Activated CD8-positive, alpha-beta memory T cell treated with anti-CD3 and anti-CD28 coated beads, Interleukin-2, amount 50 U/mL, for 48 hours (primary cell): ENCODE measurements around the gene HTT.
A peak's percentile ranks its signal among the peaks of the same experiment; 100 is the strongest.

Experiments used
- DNase-seq: peaks from one replicate; pipeline ENCODE4 v3.0.0-alpha.2; 2020

The HTT gene

GRCh38 chr4:3177905-3178304 lies 103.4 kb downstream of the HTT start:
- no peak for DNase-seq

GRCh38 chr4:3178351-3178750 lies 103.9 kb downstream of the HTT start:
- no peak for DNase-seq

DNA sequence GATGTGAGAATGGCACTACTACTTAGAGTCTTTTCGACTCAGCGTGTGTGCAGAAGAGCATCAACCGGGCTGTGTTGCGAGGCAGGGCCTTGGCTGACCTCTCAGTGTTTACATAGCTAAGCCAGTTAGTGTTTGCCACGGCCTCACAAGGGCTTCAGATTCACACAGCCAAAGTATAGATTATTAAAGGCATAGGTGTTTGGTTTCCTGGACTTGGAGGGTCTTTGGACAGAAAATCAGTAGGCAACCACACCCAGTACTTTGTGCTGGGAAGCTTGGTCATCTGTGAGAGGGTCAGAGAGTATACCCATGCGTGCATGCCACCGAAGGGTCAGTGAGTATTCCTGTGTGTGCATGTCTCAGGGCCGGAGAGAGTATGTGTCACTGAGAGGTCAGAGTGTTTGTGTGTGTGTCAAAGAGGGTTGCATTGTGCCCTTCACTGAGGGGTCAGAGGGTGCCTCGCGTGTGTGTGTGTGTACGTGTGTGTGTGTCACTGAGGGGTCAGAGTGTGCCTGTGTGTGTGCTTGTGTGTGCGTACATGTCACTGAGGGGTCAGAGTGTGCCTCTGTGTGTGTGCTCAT lies 104.7 kb downstream of the HTT start:
- no peak for DNase-seq

DNA sequence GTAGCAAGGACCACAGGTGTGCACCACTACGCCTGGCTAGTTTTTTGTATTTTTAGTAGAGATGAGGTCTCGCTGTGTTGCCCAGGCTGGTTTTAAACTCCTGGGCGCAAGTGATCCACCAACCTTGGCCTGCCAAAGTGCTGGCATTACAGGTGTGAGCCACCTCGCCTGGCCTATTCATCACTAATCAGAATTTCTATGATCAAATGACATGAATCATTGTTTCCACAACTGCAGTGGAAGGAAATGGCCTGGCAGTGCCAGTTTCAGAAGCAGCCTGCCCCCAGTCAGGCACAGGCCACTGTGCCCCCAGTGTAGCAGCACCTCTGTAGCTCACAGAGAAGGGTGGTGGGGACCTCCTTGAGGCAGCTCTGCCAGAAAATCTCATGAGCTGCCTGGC lies 108.5 kb downstream of the HTT start:
- no peak for DNase-seq

GRCh38 chr4:3184725-3185124 lies 110.2 kb downstream of the HTT start:
- DNase-seq: no peak

- no peak for DNase-seq
Measured at GRCh38 chr4:3186609-3187008, 112.1 kb downstream of the HTT start.

DNA sequence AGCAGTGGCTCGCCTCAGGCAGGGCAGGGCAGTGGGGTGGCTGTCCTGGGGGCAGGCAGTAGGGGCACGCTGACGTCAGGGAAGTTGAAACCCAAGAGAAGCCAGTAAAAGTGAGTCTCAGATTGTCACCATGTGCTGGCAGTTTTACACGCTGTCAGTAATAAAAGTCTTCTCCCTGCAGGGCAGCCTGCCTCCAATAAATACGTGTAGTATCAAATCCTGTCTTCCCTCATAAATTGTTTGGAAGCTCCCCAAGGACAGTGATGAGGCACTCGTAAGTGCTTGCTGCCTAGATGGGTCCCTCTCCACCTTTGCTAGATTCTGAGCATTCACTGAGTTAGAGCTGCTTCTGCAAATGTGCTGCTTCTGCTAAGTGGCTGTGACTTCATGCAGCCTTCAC lies 113.6 kb downstream of the HTT start:
- DNase-seq: no peak

DNA sequence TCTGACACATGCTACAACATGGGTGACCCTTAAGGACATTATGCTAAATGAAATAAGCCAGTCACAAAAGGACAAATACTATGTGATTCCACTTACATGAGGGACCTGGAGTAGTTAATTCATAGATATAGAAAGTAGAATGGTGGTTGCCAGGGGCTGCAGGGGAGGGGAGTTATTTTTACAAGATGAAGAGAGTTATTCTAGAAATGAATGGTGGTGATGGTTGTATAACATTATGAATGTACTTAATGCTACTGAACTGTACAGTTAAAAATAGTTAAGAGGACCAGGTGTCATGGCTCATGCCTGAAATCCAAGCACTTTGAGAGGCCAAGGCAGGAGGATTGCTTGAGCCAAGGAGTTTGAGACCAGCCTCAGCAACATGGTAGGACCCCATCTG lies 115.0 kb downstream of the HTT start:
- DNase-seq: no peak

DNA sequence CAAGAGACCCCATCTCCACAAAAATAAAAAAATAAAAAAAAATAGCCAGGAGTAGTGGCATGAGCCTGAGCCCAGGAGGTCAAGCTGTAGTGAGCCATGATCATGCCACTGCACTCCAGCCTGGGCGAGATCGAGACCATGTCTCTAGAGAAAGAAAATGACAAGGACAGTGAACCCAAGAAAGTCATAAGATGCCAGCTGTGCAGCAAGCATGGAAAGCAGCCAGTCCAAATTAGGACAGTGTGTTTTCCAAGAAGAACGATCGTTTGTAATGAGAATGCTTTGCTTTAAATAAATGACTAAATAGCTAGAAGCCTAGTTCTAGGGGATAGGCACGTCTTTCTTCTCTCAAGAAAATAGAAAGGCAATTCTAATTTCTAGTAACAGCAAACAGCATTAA lies 116.1 kb downstream of the HTT start:
- no peak for DNase-seq

DNA sequence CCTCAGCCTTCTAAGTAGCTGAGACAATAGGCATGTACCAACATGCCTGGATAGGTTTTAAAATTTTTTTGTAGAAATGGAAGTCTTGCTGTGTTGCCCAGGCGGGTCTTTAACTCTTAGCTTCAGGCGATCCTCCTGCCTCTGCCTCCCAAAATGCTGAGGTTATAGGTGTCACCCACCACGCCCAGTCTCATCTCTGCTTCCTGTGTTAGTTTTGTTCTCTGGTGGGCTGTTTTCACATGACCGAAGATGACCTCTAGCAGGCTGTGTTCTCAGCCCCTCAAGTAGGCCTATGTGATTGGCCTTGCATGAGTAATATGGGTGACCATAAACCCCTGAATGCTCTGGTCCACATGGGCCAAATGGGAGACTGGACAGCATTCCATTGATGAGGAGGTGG lies 117.7 kb downstream of the HTT start:
- DNase-seq: no peak

- DNase-seq: no peak
Measured at GRCh38 chr4:3192827-3193226, 118.3 kb downstream of the HTT start.

DNA sequence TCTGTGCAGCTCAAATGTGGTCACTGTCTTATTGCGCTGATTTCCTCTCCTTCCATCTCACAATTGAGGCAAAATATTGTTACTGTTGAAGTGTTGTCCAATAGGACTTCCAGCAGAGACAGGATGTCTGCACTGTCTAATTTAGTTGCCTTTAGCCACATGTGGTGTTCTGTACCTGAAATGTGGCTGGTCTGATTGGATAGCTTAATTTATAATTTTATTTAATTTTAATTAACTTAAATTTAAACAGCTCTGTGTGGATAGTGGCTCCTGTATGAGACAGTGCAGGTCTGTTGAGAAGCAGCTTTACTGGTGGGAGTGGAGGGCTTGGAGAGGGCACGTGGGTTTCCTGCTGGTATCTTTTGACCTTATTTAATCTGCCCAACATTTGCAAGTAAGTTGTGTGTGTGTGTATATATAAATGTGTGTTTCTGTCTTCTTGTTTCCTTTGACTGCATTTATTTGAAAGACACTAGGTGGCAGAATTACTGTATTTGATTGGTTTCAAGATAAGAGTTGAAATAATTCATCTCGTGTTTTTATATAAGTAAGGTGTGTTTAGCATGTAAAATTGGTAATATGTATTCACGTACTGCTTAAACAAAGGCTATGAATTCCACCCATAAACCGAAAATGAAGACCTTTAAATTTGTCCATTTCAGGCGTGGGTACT lies 119.2 kb downstream of the HTT start:
- DNase-seq: no peak

GRCh38 chr4:3196670-3197359 lies 122.3 kb downstream of the HTT start:
- peak; percentile 34 for DNase-seq

- DNase-seq: peak; percentile 40
Measured at GRCh38 chr4:3197366-3198105, 123.1 kb downstream of the HTT start.

DNA sequence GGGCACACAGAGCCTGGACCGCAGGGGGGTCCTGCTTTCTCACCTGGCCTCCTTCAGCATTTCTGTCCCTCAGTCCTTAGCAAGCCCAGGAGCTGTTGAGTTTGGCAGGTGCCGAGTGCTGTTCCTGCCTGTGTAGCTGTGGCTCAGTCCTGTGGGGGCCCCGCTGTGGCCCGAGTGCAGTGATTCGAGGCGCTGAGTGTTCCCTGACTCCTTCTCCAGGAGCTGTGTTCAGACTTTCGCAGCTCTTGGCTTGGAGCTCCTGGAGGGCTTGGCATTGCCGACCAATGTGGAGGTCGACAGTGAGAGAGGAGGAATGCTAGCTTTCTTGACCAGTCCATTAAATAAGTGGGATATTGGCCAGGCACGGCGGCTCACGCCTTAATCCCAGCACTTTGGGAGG lies 124.4 kb downstream of the HTT start:
- no peak for DNase-seq

DNA sequence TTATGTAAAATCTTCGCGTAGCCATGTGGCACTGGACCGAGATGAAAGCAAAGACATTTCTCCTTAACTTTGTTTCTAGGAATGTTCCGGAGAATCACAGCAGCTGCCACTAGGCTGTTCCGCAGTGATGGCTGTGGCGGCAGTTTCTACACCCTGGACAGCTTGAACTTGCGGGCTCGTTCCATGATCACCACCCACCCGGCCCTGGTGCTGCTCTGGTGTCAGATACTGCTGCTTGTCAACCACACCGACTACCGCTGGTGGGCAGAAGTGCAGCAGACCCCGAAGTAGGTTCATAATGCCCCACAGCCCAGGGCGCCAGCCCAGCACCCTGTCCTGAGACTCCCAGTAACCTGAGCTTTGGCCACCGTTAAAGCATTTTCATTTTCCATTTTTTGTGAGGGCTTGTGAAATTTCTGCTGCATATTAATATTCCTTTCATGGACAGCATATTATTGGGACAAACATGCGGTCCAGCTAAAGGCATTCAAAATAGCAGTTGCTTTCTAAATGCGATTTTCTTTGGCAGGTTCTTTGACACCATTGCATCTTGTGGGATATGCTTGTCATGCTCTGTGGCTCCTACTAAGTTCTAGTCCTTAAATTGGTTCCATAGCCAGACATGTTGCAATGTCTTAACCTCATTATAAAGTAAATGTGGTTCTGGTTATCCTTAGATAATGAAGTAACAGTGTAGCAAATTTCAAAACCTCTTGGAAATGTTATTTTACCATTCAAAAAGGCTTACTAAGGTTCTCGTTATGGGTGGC lies 125.4 kb downstream of the HTT start:
- DNase-seq: peak; percentile 41

GRCh38 chr4:3200423-3201090 lies 126.1 kb downstream of the HTT start:
- DNase-seq: no peak

DNA sequence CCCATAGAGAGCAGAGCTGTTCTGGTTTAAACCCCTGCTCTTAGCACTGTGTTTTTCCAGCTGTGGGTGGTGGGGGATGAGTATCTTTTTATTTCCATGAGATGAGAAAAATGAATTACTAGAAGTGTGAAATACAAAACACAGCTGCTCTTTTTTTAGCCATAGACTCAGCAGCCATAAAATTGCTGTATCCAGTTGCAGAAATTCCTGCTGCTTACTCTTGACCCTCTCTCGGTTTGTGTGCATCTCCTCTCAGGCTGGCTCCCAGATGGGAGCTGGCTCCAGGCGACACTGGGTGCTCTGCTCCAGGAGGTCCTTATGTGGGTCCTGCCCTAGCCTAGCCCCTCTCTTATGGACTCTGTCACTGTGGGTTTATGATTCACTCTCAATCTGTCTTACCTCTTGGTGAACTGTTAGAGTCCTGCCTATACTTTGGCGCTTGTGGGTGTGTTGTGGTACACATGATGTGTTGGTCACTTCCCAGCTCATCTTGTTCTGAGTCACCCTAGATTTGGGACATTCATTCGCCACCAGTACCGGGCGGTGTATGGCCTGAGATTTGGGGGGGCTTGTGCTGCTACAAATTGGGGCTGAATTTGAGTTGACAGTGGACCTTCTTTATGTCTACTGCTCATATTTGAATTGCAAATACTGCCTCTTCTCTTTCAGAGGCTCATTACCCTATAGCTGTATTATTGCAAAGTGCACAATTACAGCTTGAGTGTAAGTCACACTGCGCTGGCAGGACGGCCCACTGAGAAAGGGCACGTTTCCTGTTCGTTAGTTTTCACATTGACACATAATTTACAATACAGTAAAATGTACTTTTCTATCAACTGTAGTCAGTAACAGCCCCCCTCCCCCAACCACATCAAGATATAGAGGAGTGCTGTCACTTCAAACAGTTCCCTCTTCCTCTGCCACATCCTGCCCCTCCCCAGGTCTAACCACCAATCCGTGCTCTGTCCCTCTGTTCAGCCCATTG lies 127.5 kb downstream of the HTT start:
- peak; percentile 72 for DNase-seq

DNA sequence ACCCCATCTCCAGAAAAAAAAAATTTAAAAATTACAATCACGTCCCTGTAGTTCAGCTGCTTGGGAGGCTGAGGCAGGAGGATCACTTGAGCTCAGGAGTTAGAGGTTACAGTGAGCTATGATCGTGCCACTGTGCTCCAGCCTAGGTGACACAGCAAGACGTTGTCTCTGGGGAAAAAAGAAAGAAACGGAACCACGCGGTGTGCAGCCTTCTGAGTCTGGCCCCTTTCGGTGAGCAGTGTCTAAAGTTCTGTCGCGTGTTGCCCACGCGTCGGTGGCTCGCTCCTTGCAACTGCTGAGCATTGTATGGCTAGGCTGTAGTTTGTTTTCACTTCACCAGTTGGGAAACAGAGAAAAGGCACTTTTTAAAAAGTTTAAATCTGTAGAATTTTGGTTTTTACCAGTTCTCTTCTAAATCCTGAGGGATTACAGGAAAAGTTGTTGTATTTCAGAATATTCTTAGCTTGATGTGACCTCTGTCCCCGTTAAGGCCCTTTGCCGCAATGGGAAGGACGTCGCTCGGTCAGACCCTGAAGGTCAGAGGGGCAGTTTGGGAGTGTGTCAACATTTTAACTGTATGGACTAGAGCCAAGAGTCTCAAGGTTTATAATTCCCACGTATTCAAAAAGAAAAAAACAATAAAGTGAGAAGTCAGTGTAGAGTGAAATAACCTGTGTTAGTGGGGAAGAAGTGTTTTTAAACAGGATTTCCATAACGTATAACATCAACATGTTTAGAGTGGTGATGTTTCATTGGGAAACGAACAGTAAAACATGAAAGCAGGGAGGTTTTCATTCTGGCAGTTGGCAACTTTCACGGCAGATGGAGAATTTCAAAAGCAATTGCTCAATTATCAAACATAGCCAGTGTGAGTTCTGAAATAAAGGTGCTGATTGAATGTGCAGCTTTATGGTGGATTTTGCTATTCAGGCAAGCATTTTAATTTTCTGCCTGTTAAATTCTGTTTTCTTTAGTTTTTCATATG lies 128.6 kb downstream of the HTT start:
- peak; percentile 68 for DNase-seq

- DNase-seq: no peak
Measured at GRCh38 chr4:3203971-3204431, 129.5 kb downstream of the HTT start.
